Measurements from ENCODE around the gene ANTXR1.

Gene ANTXR1

GRCh38 chr2:69084492-69084891 is 71.5 kb downstream of the ANTXR1 start:
- Histone ChIP-seq H3K9me3 (ENCODE audit: control insufficient read depth in 2 of 2, low read length in 2 of 2) (no peaks in the 10 kb centered on the region), H3K27ac (ENCODE audit: low read length) (no peak overlapping the region), H3K4me3 (ENCODE audit: low read length in 2 of 2) (no peak overlapping the region), H3K4me1 (ENCODE audit: control insufficient read depth, insufficient read depth, low read length) (peaks cover 25% of the 10 kb centered on the region), H3K9ac (ENCODE audit: low read length in 2 of 2) (no peak overlapping the region), H3K36me3 (ENCODE audit: control insufficient read depth in 2 of 2, insufficient read depth in 2 of 2, low read length in 2 of 2) (peaks cover 10 to 20% of the 10 kb centered on the region in 2 donors), H3K27me3 (ENCODE audit: control insufficient read depth in 1 of 2, insufficient read depth in 2 of 2, low read length in 2 of 2) (no peaks in the 10 kb centered on the region)

GRCh38 chr2:69086466-69086865 is 73.5 kb downstream of the ANTXR1 start:
- peaks cover 2 to 16% of the 10 kb centered on the region in 2 donors for H3K36me3 ChIP-seq (ENCODE audit: control insufficient read depth in 2 of 2, insufficient read depth in 2 of 2, low read length in 2 of 2)
- H3K4me3 ChIP-seq (ENCODE audit: low read length in 2 of 2): no peak overlapping the region
- H3K4me1 ChIP-seq (ENCODE audit: control insufficient read depth, insufficient read depth, low read length): peaks cover 25% of the 10 kb centered on the region
- H3K27ac ChIP-seq (ENCODE audit: low read length): no peak overlapping the region
- no peaks in the 10 kb centered on the region for H3K9me3 ChIP-seq (ENCODE audit: control insufficient read depth in 2 of 2, low read length in 2 of 2)
- no peaks in the 10 kb centered on the region for H3K27me3 ChIP-seq (ENCODE audit: control insufficient read depth in 1 of 2, insufficient read depth in 2 of 2, low read length in 2 of 2)
- no peak overlapping the region for H3K9ac ChIP-seq (ENCODE audit: low read length in 2 of 2)

GRCh38 chr2:69087211-69087911 is 74.4 kb downstream of the ANTXR1 start:
- Histone ChIP-seq H3K27me3 (ENCODE audit: control insufficient read depth in 1 of 2, insufficient read depth in 2 of 2, low read length in 2 of 2) (no peaks in the 10 kb centered on the region), H3K4me1 (ENCODE audit: control insufficient read depth, insufficient read depth, low read length) (peaks cover 17% of the 10 kb centered on the region), H3K9ac (ENCODE audit: low read length in 2 of 2) (no peak overlapping the region), H3K27ac (ENCODE audit: low read length) (no peak overlapping the region), H3K9me3 (ENCODE audit: control insufficient read depth in 2 of 2, low read length in 2 of 2) (no peaks in the 10 kb centered on the region), H3K4me3 (ENCODE audit: low read length in 2 of 2) (no peak overlapping the region), H3K36me3 (ENCODE audit: control insufficient read depth in 2 of 2, insufficient read depth in 2 of 2, low read length in 2 of 2) (peaks cover 5 to 10% of the 10 kb centered on the region in 2 donors)

- Histone ChIP-seq H3K9ac (ENCODE audit: low read length in 2 of 2) (no peak overlapping the region), H3K36me3 (ENCODE audit: control insufficient read depth in 2 of 2, insufficient read depth in 2 of 2, low read length in 2 of 2) (peaks cover 8 to 10% of the 10 kb centered on the region in 2 donors), H3K27ac (ENCODE audit: low read length) (no peak overlapping the region), H3K9me3 (ENCODE audit: control insufficient read depth in 2 of 2, low read length in 2 of 2) (no peaks in the 10 kb centered on the region), H3K4me1 (ENCODE audit: control insufficient read depth, insufficient read depth, low read length) (peaks cover 12% of the 10 kb centered on the region), H3K4me3 (ENCODE audit: low read length in 2 of 2) (no peak overlapping the region), H3K27me3 (ENCODE audit: control insufficient read depth in 1 of 2, insufficient read depth in 2 of 2, low read length in 2 of 2) (no peaks in the 10 kb centered on the region)
These were observed 74.9 kb downstream of the ANTXR1 start for GRCh38 chr2:69087912-69088240.

- no peak overlapping the region for H3K4me3 ChIP-seq (ENCODE audit: low read length in 2 of 2)
- H3K9ac ChIP-seq (ENCODE audit: low read length in 2 of 2): no peak overlapping the region
- no peak overlapping the region for H3K27ac ChIP-seq (ENCODE audit: low read length)
- H3K4me1 ChIP-seq (ENCODE audit: control insufficient read depth, insufficient read depth, low read length): peaks cover 6% of the 10 kb centered on the region
- no peaks in the 10 kb centered on the region for H3K9me3 ChIP-seq (ENCODE audit: control insufficient read depth in 2 of 2, low read length in 2 of 2)
- no peaks in the 10 kb centered on the region for H3K27me3 ChIP-seq (ENCODE audit: control insufficient read depth in 1 of 2, insufficient read depth in 2 of 2, low read length in 2 of 2)
- peaks cover 8% of the 10 kb centered on the region in 2 donors for H3K36me3 ChIP-seq (ENCODE audit: control insufficient read depth in 2 of 2, insufficient read depth in 2 of 2, low read length in 2 of 2)
These were observed 75.5 kb downstream of the ANTXR1 start for GRCh38 chr2:69088466-69088865.

GRCh38 chr2:69089266-69089665 is 76.3 kb downstream of the ANTXR1 start:
- H3K9me3 ChIP-seq (ENCODE audit: control insufficient read depth in 2 of 2, low read length in 2 of 2): no peaks in the 10 kb centered on the region
- no peaks in the 10 kb centered on the region for H3K4me1 ChIP-seq (ENCODE audit: control insufficient read depth, insufficient read depth, low read length)
- H3K36me3 ChIP-seq (ENCODE audit: control insufficient read depth in 2 of 2, insufficient read depth in 2 of 2, low read length in 2 of 2): peaks cover 8 to 12% of the 10 kb centered on the region in 2 donors
- H3K9ac ChIP-seq (ENCODE audit: low read length in 2 of 2): no peak overlapping the region
- H3K4me3 ChIP-seq (ENCODE audit: low read length in 2 of 2): no peak overlapping the region
- no peaks in the 10 kb centered on the region for H3K27me3 ChIP-seq (ENCODE audit: control insufficient read depth in 1 of 2, insufficient read depth in 2 of 2, low read length in 2 of 2)
- H3K27ac ChIP-seq (ENCODE audit: low read length): no peak overlapping the region

- Histone ChIP-seq H3K9me3 (ENCODE audit: control insufficient read depth in 2 of 2, low read length in 2 of 2) (no peaks in the 10 kb centered on the region), H3K27ac (ENCODE audit: low read length) (no peak overlapping the region), H3K9ac (ENCODE audit: low read length in 2 of 2) (no peak overlapping the region), H3K36me3 (ENCODE audit: control insufficient read depth in 2 of 2, insufficient read depth in 2 of 2, low read length in 2 of 2) (peaks cover 8 to 15% of the 10 kb centered on the region in 2 donors), H3K4me1 (ENCODE audit: control insufficient read depth, insufficient read depth, low read length) (no peaks in the 10 kb centered on the region), H3K4me3 (ENCODE audit: low read length in 2 of 2) (no peak overlapping the region), H3K27me3 (ENCODE audit: control insufficient read depth in 1 of 2, insufficient read depth in 2 of 2, low read length in 2 of 2) (no peaks in the 10 kb centered on the region)
These were observed 77.0 kb downstream of the ANTXR1 start for GRCh38 chr2:69089998-69090397.

GRCh38 chr2:69090820-69091219 is 77.8 kb downstream of the ANTXR1 start:
- no peak overlapping the region for H3K27ac ChIP-seq (ENCODE audit: low read length)
- no peaks in the 10 kb centered on the region for H3K9me3 ChIP-seq (ENCODE audit: control insufficient read depth in 2 of 2, low read length in 2 of 2)
- no peaks in the 10 kb centered on the region for H3K4me1 ChIP-seq (ENCODE audit: control insufficient read depth, insufficient read depth, low read length)

GRCh38 chr2:69092857-69093256 is 79.9 kb downstream of the ANTXR1 start:
- no peak overlapping the region for H3K27ac ChIP-seq (ENCODE audit: low read length)
- no peak overlapping the region for H3K4me3 ChIP-seq (ENCODE audit: low read length in 2 of 2)
- no peak overlapping the region for H3K9ac ChIP-seq (ENCODE audit: low read length in 2 of 2)
- H3K9me3 ChIP-seq (ENCODE audit: control insufficient read depth in 2 of 2, low read length in 2 of 2): no peaks in the 10 kb centered on the region
- H3K27me3 ChIP-seq (ENCODE audit: control insufficient read depth in 1 of 2, insufficient read depth in 2 of 2, low read length in 2 of 2): no peaks in the 10 kb centered on the region
- peaks cover 2 to 15% of the 10 kb centered on the region in 2 donors for H3K36me3 ChIP-seq (ENCODE audit: control insufficient read depth in 2 of 2, insufficient read depth in 2 of 2, low read length in 2 of 2)
- peaks cover 3% of the 10 kb centered on the region for H3K4me1 ChIP-seq (ENCODE audit: control insufficient read depth, insufficient read depth, low read length)

More at GRCh38 chr2:69090820-69091219, 77.8 kb downstream of the ANTXR1 start:
- Histone ChIP-seq H3K9ac (ENCODE audit: low read length in 2 of 2) (no peak overlapping the region), H3K36me3 (ENCODE audit: control insufficient read depth in 2 of 2, insufficient read depth in 2 of 2, low read length in 2 of 2) (peaks cover 8 to 15% of the 10 kb centered on the region in 2 donors), H3K4me3 (ENCODE audit: low read length in 2 of 2) (no peak overlapping the region), H3K27me3 (ENCODE audit: control insufficient read depth in 1 of 2, insufficient read depth in 2 of 2, low read length in 2 of 2) (no peaks in the 10 kb centered on the region)

- no peak overlapping the region for H3K9ac ChIP-seq (ENCODE audit: low read length in 2 of 2)
- peaks cover 2 to 18% of the 10 kb centered on the region in 2 donors for H3K36me3 ChIP-seq (ENCODE audit: control insufficient read depth in 2 of 2, insufficient read depth in 2 of 2, low read length in 2 of 2)
- H3K27me3 ChIP-seq (ENCODE audit: control insufficient read depth in 1 of 2, insufficient read depth in 2 of 2, low read length in 2 of 2): no peaks in the 10 kb centered on the region
- H3K4me3 ChIP-seq (ENCODE audit: low read length in 2 of 2): no peak overlapping the region
- H3K4me1 ChIP-seq (ENCODE audit: control insufficient read depth, insufficient read depth, low read length): peaks cover 6% of the 10 kb centered on the region
- no peaks in the 10 kb centered on the region for H3K9me3 ChIP-seq (ENCODE audit: control insufficient read depth in 2 of 2, low read length in 2 of 2)
- H3K27ac ChIP-seq (ENCODE audit: low read length): no peak overlapping the region
These were observed 82.3 kb downstream of the ANTXR1 start for GRCh38 chr2:69095305-69095704.

GRCh38 chr2:69096326-69097095 is 83.5 kb downstream of the ANTXR1 start:
- Histone ChIP-seq H3K4me3 (ENCODE audit: low read length in 2 of 2) (no peak overlapping the region), H3K4me1 (ENCODE audit: control insufficient read depth, insufficient read depth, low read length) (peaks cover 8% of the 10 kb centered on the region), H3K27me3 (ENCODE audit: control insufficient read depth in 1 of 2, insufficient read depth in 2 of 2, low read length in 2 of 2) (no peaks in the 10 kb centered on the region), H3K9me3 (ENCODE audit: control insufficient read depth in 2 of 2, low read length in 2 of 2) (no peaks in the 10 kb centered on the region), H3K36me3 (ENCODE audit: control insufficient read depth in 2 of 2, insufficient read depth in 2 of 2, low read length in 2 of 2) (peaks cover 3 to 18% of the 10 kb centered on the region in 2 donors), H3K9ac (ENCODE audit: low read length in 2 of 2) (no peak overlapping the region), H3K27ac (ENCODE audit: low read length) (no peak overlapping the region)

Measured in stomach smooth muscle (tissue), 2 donors.